IMR-90 (cell line): ENCODE results near the gene F12.

Experiments
- BHLHE40 ChIP-seq: fragments of 150-350 bp; IDR thresholded peaks from 2 replicates; pipeline ENCODE4 v1.6.1; 2016; ENCODE audit warnings: mild to moderate bottlenecking, low read depth, low read length
- MAFK ChIP-seq: IDR thresholded peaks from 2 replicates; pipeline ENCODE4 v1.6.1; 2012; ENCODE audit warnings: low read depth, low read length, improper control_type of control experiment
- MAZ ChIP-seq: IDR thresholded peaks from 2 replicates; pipeline ENCODE4 v1.6.1; 2012; ENCODE audit warnings: low read depth, mild to moderate bottlenecking, low read length, improper control_type of control experiment, moderate library complexity, borderline replicate concordance
- POLR2A ChIP-seq: IDR thresholded peaks from 2 replicates; pipeline ENCODE4 v1.6.1; 2012; ENCODE audit warnings: mild to moderate bottlenecking, low read depth, low read length
- RCOR1 ChIP-seq: IDR thresholded peaks from 2 replicates; pipeline ENCODE4 v1.6.1; 2012; ENCODE audit warnings: mild to moderate bottlenecking, low read length, improper control_type of control experiment; ENCODE audit not compliant: insufficient replicate concordance
- RFX5 ChIP-seq: IDR thresholded peaks from 2 replicates; pipeline ENCODE4 v1.8.0; 2012; ENCODE audit warnings: low read depth, mild to moderate bottlenecking, low read length, moderate library complexity
- SMC3 ChIP-seq: fragments of 150-350 bp; IDR thresholded peaks from 2 replicates; pipeline ENCODE4 v1.6.1; 2016; ENCODE audit warnings: low read depth, mild to moderate bottlenecking, antibody characterized with exemption, low read length, moderate library complexity
- TF ChIP-seq, protein P1 (sequence below): conservative IDR thresholded peaks from 2 replicates; pipeline ENCODE4 v1.5.1; 2012; ENCODE audit warnings: mild to moderate bottlenecking, low read depth, low read length, improper control_type of control experiment
- TF ChIP-seq, protein P2 (sequence below): fragments of 150-350 bp; IDR thresholded peaks from 2 replicates; pipeline ENCODE4 v1.6.1; 2017; ENCODE audit warnings: mild to moderate bottlenecking, antibody characterized with exemption, low read length, low read depth

DNA sequence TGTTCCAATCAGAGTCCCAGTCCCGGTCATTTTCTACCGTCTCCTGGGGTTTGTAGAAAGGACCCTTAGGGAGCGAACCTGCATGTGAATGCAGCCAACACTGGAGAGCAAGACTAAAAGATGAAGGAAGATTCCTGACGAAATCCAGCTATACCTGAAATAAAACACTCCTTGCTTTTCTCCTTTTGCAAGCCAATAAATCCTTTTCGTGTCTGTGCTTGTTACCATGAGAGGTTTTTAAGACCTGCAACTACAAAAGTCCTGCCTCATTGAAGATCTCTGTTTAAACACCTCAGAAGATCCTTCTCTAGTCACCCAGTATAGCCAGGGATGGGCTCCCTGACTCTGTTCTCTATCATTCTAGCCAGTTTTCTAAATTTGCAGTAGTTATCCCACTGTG, 35.2 kb downstream of the F12 start:
- TF ChIP-seq, protein P1, sequence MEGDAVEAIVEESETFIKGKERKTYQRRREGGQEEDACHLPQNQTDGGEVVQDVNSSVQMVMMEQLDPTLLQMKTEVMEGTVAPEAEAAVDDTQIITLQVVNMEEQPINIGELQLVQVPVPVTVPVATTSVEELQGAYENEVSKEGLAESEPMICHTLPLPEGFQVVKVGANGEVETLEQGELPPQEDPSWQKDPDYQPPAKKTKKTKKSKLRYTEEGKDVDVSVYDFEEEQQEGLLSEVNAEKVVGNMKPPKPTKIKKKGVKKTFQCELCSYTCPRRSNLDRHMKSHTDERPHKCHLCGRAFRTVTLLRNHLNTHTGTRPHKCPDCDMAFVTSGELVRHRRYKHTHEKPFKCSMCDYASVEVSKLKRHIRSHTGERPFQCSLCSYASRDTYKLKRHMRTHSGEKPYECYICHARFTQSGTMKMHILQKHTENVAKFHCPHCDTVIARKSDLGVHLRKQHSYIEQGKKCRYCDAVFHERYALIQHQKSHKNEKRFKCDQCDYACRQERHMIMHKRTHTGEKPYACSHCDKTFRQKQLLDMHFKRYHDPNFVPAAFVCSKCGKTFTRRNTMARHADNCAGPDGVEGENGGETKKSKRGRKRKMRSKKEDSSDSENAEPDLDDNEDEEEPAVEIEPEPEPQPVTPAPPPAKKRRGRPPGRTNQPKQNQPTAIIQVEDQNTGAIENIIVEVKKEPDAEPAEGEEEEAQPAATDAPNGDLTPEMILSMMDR: no peak
- TF ChIP-seq RFX5 (no peak), BHLHE40 (no peak), POLR2A (no peak), MAFK (no peak), SMC3 (no peak), MAZ (no peak), RCOR1 (no peak)
- TF ChIP-seq, protein P2, sequence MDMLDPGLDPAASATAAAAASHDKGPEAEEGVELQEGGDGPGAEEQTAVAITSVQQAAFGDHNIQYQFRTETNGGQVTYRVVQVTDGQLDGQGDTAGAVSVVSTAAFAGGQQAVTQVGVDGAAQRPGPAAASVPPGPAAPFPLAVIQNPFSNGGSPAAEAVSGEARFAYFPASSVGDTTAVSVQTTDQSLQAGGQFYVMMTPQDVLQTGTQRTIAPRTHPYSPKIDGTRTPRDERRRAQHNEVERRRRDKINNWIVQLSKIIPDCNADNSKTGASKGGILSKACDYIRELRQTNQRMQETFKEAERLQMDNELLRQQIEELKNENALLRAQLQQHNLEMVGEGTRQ: no peak
